ENCODE results near the gene SRD5A3. TPM values are rescaled to one million over a fixed set of nuclear protein-coding genes. Genes with fewer than 3 reads are reported as not detected.

The SRD5A3 gene
- total and polyA plus RNA-seq, 2 experiments from 2014 or later: 5.9 to 24.1 TPM

DNA sequence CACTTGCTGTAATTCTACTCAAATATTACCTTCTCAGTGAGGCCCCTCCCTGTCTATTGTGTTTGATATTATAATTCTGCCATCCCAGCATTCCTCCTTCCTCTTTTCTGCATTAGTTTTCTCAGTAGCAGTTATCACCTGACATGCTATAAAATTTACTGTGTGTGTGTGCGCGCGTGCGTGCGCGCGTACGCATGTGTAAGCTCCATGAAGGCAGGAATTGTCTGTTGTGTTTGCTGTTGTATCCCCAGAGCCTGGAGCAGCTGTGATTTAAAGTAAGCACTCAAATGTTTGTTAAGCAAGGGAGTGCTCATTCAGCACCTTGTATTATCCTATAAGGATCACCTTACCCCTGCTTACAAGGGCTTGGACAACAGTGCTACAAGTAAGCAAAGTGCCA, 8.6 kb downstream of the SRD5A3 start:
- TF ChIP-seq, protein P1, sequence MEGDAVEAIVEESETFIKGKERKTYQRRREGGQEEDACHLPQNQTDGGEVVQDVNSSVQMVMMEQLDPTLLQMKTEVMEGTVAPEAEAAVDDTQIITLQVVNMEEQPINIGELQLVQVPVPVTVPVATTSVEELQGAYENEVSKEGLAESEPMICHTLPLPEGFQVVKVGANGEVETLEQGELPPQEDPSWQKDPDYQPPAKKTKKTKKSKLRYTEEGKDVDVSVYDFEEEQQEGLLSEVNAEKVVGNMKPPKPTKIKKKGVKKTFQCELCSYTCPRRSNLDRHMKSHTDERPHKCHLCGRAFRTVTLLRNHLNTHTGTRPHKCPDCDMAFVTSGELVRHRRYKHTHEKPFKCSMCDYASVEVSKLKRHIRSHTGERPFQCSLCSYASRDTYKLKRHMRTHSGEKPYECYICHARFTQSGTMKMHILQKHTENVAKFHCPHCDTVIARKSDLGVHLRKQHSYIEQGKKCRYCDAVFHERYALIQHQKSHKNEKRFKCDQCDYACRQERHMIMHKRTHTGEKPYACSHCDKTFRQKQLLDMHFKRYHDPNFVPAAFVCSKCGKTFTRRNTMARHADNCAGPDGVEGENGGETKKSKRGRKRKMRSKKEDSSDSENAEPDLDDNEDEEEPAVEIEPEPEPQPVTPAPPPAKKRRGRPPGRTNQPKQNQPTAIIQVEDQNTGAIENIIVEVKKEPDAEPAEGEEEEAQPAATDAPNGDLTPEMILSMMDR (IDR thresholded peaks at IDR 0.05; ENCODE audit: low read depth, low read length): no peak
- no peak for DNase-seq (ENCODE audit: low read depth in 1 of 2, low spot score in 1 of 2)
- H3K27me3 ChIP-seq: no peaks in the 10 kb centered on the region
- H3K9me3 ChIP-seq (ENCODE audit: low read depth): no peaks in the 10 kb centered on the region
- no peaks in the 10 kb centered on the region for H3K36me3 ChIP-seq
- H3K4me1 ChIP-seq (ENCODE audit: low read depth): no peaks in the 10 kb centered on the region
- no peak overlapping the region for H3K4me3 ChIP-seq
- H3K27ac ChIP-seq: no peak overlapping the region

DNA sequence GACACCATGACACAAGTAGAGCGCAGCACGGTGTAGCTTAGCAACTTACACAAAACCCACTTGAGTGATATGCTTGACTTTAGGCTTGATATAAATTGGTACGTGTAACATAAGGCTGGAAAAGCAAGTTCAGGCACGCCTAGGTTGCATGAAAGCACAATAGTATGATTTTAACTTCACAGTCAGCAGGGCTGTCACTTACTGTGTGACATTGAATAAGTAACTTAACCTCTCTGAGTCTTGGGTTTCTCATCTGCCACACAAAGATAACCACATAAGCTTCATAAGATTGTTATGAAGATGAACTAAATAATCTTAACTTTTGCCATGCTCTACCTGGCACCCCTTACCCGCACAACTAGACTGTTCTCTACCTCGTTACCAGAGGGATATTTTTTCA, 9.5 kb downstream of the SRD5A3 start:
- no peak overlapping the region for H3K27ac ChIP-seq
- no peak overlapping the region for H3K4me3 ChIP-seq
- H3K27me3 ChIP-seq: no peaks in the 10 kb centered on the region
- TF ChIP-seq, protein P1 (IDR thresholded peaks at IDR 0.05; ENCODE audit: low read depth, low read length): no peak
- H3K9me3 ChIP-seq (ENCODE audit: low read depth): no peaks in the 10 kb centered on the region
- no peaks in the 10 kb centered on the region for H3K4me1 ChIP-seq (ENCODE audit: low read depth)
- H3K36me3 ChIP-seq: no peaks in the 10 kb centered on the region
- no peak for DNase-seq (ENCODE audit: low read depth in 1 of 2, low spot score in 1 of 2)

DNA sequence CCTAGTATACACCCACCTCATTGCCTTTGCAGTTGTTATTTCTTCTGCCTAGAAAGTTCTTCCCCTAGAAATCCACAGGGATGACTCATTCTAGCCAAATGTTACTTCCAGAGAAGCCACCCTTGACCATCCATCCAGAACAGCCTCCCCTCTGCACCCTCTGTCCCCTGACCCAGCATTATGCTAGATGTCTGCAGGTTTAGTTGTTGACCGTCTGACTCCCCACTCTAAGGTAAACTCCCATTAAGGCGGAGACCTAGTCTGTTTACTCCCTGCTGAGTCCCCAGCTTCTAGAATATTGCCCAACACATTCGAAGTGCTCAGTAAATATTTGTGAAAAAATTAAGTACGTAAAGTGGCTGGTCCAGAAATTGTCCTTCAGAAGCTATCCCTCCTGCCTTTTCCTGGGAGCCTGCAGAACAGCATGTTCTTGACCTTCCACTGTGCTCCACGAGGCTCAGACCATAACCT, 11.0 kb downstream of the SRD5A3 start:
- Histone ChIP-seq H3K36me3 (no peaks in the 10 kb centered on the region), H3K4me1 (ENCODE audit: low read depth) (no peaks in the 10 kb centered on the region), H3K4me3 (no peak overlapping the region), H3K27ac (no peak overlapping the region), H3K27me3 (no peaks in the 10 kb centered on the region), H3K9me3 (ENCODE audit: low read depth) (no peaks in the 10 kb centered on the region)
- DNase-seq (ENCODE audit: low read depth in 1 of 2, low spot score in 1 of 2): peak in 1 of 2 donors; percentile 21
- TF ChIP-seq, protein P1 (IDR thresholded peaks at IDR 0.05; ENCODE audit: low read depth, low read length): no peak

DNA sequence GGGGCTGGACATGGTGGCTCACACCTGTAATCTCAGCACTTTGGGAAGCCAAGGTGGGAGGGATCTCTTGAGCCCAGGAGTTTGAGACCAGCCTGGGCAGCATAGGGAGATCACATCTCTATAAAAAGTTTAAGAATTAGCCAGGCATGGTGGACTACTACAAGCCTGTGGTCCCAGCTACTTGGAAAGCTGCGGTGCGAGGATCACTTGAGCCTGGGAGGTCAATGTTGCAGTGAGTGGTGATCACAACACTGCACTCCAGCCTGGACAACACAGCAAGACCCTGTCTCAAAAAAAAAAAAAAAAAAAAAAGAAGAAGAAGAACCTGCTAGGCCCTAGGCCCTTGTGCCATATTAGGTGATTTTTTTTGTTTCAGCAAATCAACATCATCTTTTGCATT, 12.2 kb downstream of the SRD5A3 start:
- H3K36me3 ChIP-seq: no peaks in the 10 kb centered on the region
- H3K4me3 ChIP-seq: no peak overlapping the region
- no peaks in the 10 kb centered on the region for H3K4me1 ChIP-seq (ENCODE audit: low read depth)
- H3K9me3 ChIP-seq (ENCODE audit: low read depth): no peaks in the 10 kb centered on the region
- H3K27me3 ChIP-seq: no peaks in the 10 kb centered on the region
- DNase-seq (ENCODE audit: low read depth in 1 of 2, low spot score in 1 of 2): no peak
- H3K27ac ChIP-seq: no peak overlapping the region
- TF ChIP-seq, protein P1 (IDR thresholded peaks at IDR 0.05; ENCODE audit: low read depth, low read length): no peak

DNA sequence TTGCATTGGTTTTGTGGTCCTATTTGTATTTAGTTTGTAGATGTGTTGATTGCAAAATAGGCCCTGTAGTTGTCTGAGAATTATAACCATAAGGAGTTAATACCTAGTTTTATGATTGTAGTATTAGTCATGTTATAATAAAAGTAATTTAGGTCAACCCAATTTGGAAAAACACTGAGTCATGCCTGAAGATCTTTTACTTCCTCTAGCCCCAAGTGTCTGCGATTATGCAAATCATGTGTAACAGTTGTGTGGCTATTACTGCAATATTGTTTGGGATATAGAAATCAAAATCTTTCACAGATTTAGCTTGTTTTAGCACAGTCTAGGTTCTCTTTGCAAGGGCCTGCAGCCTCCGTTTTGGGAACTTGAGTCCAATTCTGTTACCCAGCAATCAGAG, 12.6 kb downstream of the SRD5A3 start:
- Histone ChIP-seq H3K9me3 (ENCODE audit: low read depth) (no peaks in the 10 kb centered on the region), H3K4me1 (ENCODE audit: low read depth) (no peaks in the 10 kb centered on the region), H3K36me3 (no peaks in the 10 kb centered on the region), H3K27ac (no peak overlapping the region), H3K4me3 (no peak overlapping the region), H3K27me3 (no peaks in the 10 kb centered on the region)
- TF ChIP-seq, protein P1 (IDR thresholded peaks at IDR 0.05; ENCODE audit: low read depth, low read length): no peak
- peak in 1 of 2 donors; percentile 71 for DNase-seq (ENCODE audit: low read depth in 1 of 2, low spot score in 1 of 2)

All from cardiac muscle cell (in vitro differentiated cells and primary cell).